ENCODE results near the gene LRFN4. TPM values are rescaled to one million over a fixed set of nuclear protein-coding genes. Genes with fewer than 3 reads are reported as not detected.

The LRFN4 gene
- total and polyA plus RNA-seq, 2 of the 8 experiments (the other 6 are each of a cell fraction or from before 2014, with no cell fraction given) = 49.8 to 64.3 TPM

DNA sequence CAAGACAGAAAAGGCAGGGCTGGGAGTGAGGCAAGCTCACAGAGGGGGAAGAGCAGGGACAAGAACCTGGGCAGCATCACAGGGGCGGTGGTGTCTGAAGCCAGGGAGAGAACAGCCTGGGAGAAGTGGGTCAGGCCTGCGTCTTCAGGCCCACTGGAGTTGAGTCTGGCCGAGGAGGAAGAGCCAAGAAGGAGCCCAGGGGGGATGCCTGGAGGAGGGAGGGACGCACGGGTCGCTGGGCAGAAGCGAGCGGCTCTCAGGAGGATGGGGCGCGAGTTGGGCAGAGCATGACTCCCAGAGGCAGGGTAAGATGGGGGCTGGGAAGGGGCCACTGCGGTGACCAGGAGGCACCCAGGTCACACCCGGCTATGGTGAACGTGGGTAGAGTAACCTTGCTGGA is 18.5 kb downstream of the LRFN4 start:
- Histone ChIP-seq H4K20me1 (replicated peaks in 1 of 2; ENCODE audit: control insufficient read depth in 1 of 2, insufficient read depth in 2 of 2, low read length in 2 of 2) (no peaks in the 10 kb centered on the region), H3K4me2 (ENCODE audit: insufficient read depth in 1 of 2, low read depth in 2 of 2, low read length in 2 of 2) (no peak overlapping the region), H2BK120ac (replicated peaks; ENCODE audit: low read depth, low read length) (no peak overlapping the region), H3K79me2 (ENCODE audit: control insufficient read depth in 1 of 2, insufficient read depth in 2 of 2, low read length in 2 of 2) (no peaks in the 10 kb centered on the region), H3K4ac (replicated peaks; ENCODE audit: insufficient read length, low read depth, low read length) (no peak overlapping the region), H2BK5ac (ENCODE audit: low read depth, low read length) (no peak overlapping the region), H2AK5ac (ENCODE audit: low read depth, low read length) (no peak overlapping the region), H3K9me3 (ENCODE audit: insufficient read depth in 2 of 2, low read depth in 1 of 2, low read length in 1 of 2) (no peaks in the 10 kb centered on the region), H3K14ac (ENCODE audit: insufficient read length) (no peak overlapping the region), H2BK20ac (ENCODE audit: low read length) (no peak overlapping the region), H3K4me1 (replicated peaks in 1 of 4; ENCODE audit: control insufficient read depth in 3 of 4, insufficient read depth in 4 of 4, low read length in 3 of 4) (peaks cover under 1 to 5% (median 2%) of the 10 kb centered on the region in 4 experiments; a peak in 5 of 7 replicates), H3K9ac (replicated peaks in 1 of 4; ENCODE audit: extremely low read depth in 1 of 4, low read depth in 3 of 4, low read length in 3 of 4) (no peak overlapping the region), H2AFZ (ENCODE audit: low read length) (no peak overlapping the region), H3K23ac (ENCODE audit: insufficient read length) (no peak overlapping the region), H2BK15ac (ENCODE audit: low read length) (no peak overlapping the region), H3K4me3 (ENCODE audit: extremely low read depth in 1 of 4, insufficient read depth in 2 of 4, low read depth in 3 of 4, low read length in 4 of 4) (no peak overlapping the region), H4K8ac (ENCODE audit: extremely low read depth, insufficient read depth, low read length) (no peak overlapping the region), H3K79me1 (ENCODE audit: low read depth, low read length) (peaks cover 2% of the 10 kb centered on the region; the same call in 1 of the 2 replicates), H3K27ac (ENCODE audit: low read depth, low read length) (no peak overlapping the region), H3K27me3 (replicated peaks in 1 of 4; ENCODE audit: control insufficient read depth in 3 of 4, extremely low read depth in 1 of 4, insufficient read depth in 3 of 4, low read length in 3 of 4) (no peaks in the 10 kb centered on the region), H3K36me3 (ENCODE audit: control insufficient read depth in 2 of 4, insufficient read depth in 4 of 4, low read length in 3 of 4) (0 out of 8 replicates have a peak, but pooled peaks cover 0 to 2% (median 0%) of the 10 kb centered on the region in 4 experiments), H4K5ac (ENCODE audit: insufficient read length, low read depth, low read length) (no peak overlapping the region), H3K23me2 (ENCODE audit: low read depth, low read length) (no peaks in the 10 kb centered on the region), H4K91ac (replicated peaks; ENCODE audit: insufficient read length, low read length) (no peak overlapping the region), H2BK12ac (ENCODE audit: low read depth, low read length) (no peak overlapping the region), H3K56ac (replicated peaks; ENCODE audit: insufficient read length, low read depth, low read length) (no peak overlapping the region), H3K18ac (ENCODE audit: extremely low read depth, low read length) (no peak overlapping the region)
- DNase-seq (ENCODE audit: low read depth in 1 of 2, low spot score in 2 of 2) (no peak), FAIRE-seq (no peak)
- 92% methylated on average over 12 of the region's 13 CpGs; no CpG with 5 or more reads in 1 of the 2 experiments for WGBS, 2 experiments (ENCODE audit: extremely low coverage in 1 of 2, insufficient coverage in 1 of 2, insufficient read length in 1 of 2, insufficient replicate concordance in 2 of 2, low coverage in 1 of 2, low lambda C conversion rate in 2 of 2, missing lambda C conversion rate in 1 of 2)
- CTCF ChIA-PET (ENCODE audit: partially characterized antibody) = interaction anchor here (1.0 to 1.1 kb wide), 2 partner anchors 22 to 82 kb away, joined by 3 to 4 read pairs; no protein-coding TSS in a partner anchor
- POLR2A ChIA-PET (ENCODE audit: partially characterized antibody) = no interaction called here
- no peak for TF ChIP-seq HDAC6 (IDR thresholded peaks at IDR 0.05; ENCODE audit: low read depth, low read length)
- TF ChIP-seq, protein P1, sequence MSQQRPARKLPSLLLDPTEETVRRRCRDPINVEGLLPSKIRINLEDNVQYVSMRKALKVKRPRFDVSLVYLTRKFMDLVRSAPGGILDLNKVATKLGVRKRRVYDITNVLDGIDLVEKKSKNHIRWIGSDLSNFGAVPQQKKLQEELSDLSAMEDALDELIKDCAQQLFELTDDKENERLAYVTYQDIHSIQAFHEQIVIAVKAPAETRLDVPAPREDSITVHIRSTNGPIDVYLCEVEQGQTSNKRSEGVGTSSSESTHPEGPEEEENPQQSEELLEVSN (IDR thresholded peaks at IDR 0.05) = no peak

Data from H1 (cell line).